ENCODE measurements around the gene MYZAP. TPM values are rescaled to one million over a fixed set of nuclear protein-coding genes. Genes with fewer than 3 reads are reported as not detected.

Gene MYZAP
- total and polyA plus RNA-seq, 11 donors, result 280 to 1,065 (median 610) TPM

DNA sequence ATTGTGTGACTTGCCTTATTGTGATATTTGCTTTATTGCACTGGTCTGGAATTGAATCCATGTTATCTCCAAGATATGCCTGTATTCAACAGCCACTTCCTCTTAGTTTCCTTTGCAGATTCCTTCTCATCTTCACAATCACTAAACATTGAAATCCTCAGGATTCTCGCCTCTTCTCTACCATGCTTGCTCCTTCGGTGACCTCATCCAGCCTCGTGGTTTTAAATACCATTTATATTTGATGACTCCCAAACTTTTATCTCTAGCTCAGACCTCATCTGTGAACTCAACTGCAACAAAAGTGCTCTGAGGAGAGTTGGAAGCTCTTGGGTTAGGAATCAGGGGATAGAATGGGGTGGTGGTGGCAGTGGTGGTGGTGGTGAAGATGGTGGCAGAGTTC lies 134.7 kb downstream of the MYZAP start:
- Histone ChIP-seq H3K9me3 (peaks cover 0 to 13% (median 0%) of the 10 kb centered on the region in 12 donors), H3K36me3 (no peaks in the 10 kb centered on the region), H3K27me3 (no peaks in the 10 kb centered on the region), H3K4me1 (peaks cover 0 to 3% (median 0%) of the 10 kb centered on the region in 12 donors), H3K4me3 (no peak overlapping the region), H3K27ac (no peak overlapping the region)
- ATAC-seq, result no peak
- no peak for TF ChIP-seq POLR2A (IDR thresholded peaks at IDR 0.05)
- TF ChIP-seq, protein P1, sequence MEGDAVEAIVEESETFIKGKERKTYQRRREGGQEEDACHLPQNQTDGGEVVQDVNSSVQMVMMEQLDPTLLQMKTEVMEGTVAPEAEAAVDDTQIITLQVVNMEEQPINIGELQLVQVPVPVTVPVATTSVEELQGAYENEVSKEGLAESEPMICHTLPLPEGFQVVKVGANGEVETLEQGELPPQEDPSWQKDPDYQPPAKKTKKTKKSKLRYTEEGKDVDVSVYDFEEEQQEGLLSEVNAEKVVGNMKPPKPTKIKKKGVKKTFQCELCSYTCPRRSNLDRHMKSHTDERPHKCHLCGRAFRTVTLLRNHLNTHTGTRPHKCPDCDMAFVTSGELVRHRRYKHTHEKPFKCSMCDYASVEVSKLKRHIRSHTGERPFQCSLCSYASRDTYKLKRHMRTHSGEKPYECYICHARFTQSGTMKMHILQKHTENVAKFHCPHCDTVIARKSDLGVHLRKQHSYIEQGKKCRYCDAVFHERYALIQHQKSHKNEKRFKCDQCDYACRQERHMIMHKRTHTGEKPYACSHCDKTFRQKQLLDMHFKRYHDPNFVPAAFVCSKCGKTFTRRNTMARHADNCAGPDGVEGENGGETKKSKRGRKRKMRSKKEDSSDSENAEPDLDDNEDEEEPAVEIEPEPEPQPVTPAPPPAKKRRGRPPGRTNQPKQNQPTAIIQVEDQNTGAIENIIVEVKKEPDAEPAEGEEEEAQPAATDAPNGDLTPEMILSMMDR (IDR thresholded peaks at IDR 0.05), result no peak
- intact Hi-C loops (cut with DNase I), result loop anchor here in 2 of 10 donors (10.0 kb wide), 2 partner anchors 52 to 172 kb away; no protein-coding TSS in a partner anchor
- DNase-seq, result no peak
- 67 to 80% (median 71%) methylated on average over 3 of the region's 3 CpGs for WGBS, 4 donors

DNA sequence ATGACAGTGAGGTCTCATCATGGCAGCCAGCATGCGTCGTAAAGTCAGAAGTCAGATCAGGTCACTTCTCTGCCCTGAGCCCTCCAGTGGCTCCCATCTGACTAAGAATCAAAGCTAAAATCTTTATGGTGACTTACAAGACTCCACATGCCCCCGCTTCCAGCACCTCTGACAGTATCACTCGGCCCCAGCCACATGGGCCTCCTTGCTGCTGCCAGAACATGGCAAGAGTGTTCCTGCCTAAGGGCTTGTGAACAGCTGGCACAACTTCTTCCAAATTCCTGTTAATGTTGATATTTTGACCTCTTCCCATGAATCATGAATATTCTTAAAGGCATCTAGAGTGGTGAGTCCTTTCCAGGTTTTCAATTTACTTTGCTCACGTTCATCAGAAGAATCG lies 135.3 kb downstream of the MYZAP start:
- 95 to 99% (median 97%) methylated on average over 6 of the region's 6 CpGs for WGBS, 4 donors
- TF ChIP-seq, protein P1 (IDR thresholded peaks at IDR 0.05), result no peak
- TF ChIP-seq POLR2A (IDR thresholded peaks at IDR 0.05), result no peak
- H3K9me3 ChIP-seq, result peaks cover 0 to 13% (median 0%) of the 10 kb centered on the region in 12 donors
- DNase-seq, result no peak
- H3K36me3 ChIP-seq, result no peaks in the 10 kb centered on the region
- no peak for ATAC-seq
- H3K4me1 ChIP-seq, result peaks cover 0 to 6% (median 0%) of the 10 kb centered on the region in 12 donors
- H3K27me3 ChIP-seq, result no peaks in the 10 kb centered on the region
- H3K27ac ChIP-seq, result no peak overlapping the region
- intact Hi-C loops (cut with DNase I), result loop anchor here in 2 of 10 donors (10.0 kb wide), 2 partner anchors 52 to 172 kb away; no protein-coding TSS in a partner anchor
- no peak overlapping the region for H3K4me3 ChIP-seq

DNA sequence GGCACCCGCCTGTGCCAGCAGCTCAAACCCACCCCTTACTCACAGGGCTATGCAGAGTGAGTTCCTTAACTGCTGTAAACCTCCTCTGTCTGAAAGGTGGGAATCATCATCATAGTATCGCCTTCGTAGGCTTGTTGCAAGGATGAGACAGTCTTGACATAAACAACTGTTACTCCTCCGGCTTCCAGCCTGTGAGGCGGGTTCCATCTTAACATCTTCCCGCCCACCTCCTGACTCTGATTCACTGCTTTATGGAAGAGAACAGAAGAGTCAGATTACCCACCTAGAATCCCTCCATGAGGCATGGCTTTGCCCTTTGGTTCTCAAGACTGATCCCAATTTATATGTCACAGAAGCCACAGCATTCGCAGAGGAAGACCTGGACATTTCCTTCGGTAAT lies 136.7 kb downstream of the MYZAP start:
- Histone ChIP-seq H3K27ac (no peak overlapping the region), H3K27me3 (no peaks in the 10 kb centered on the region), H3K36me3 (no peaks in the 10 kb centered on the region), H3K4me3 (no peak overlapping the region), H3K4me1 (peaks cover 0 to 10% (median 4%) of the 10 kb centered on the region in 12 donors), H3K9me3 (peaks cover 0 to 13% (median 0%) of the 10 kb centered on the region in 12 donors)
- intact Hi-C loops (cut with DNase I), result loop anchor here in 2 of 10 donors (10.0 kb wide), 2 partner anchors 54 to 174 kb away; no protein-coding TSS in a partner anchor
- no peak for TF ChIP-seq POLR2A (IDR thresholded peaks at IDR 0.05)
- TF ChIP-seq, protein P1 (IDR thresholded peaks at IDR 0.05), result no peak
- no peak for DNase-seq
- ATAC-seq, result no peak
- WGBS, 4 donors, result 93 to 98% (median 96%) methylated on average over 8 of the region's 8 CpGs

DNA sequence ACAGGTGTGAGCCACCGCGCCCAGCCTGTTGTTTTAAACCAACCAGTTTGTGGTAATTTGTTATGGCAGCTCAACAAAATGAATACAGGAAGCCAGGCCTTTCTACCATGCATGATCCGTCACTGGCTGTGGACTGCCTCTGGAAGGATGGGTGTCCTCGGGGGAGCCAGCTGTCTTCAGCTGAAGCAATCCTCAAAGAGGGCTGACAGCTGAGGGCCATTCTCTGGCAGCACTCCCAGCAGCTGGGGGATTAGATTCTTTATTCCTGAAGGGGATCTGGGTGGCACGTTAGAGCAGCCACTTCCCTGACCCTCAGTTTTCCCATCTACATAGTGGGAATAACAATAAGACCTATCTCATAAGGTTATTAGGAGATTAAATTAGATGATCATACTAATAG lies 139.2 kb downstream of the MYZAP start:
- Histone ChIP-seq H3K36me3 (no peaks in the 10 kb centered on the region), H3K9me3 (no peaks in the 10 kb centered on the region), H3K4me3 (no peak overlapping the region), H3K4me1 (peaks cover 0 to 10% (median 4%) of the 10 kb centered on the region in 12 donors), H3K27me3 (no peaks in the 10 kb centered on the region), H3K27ac (no peak overlapping the region)
- 82 to 94% (median 91%) methylated on average over 4 to 5 of the region's 5 CpGs for WGBS, 4 donors
- DNase-seq, result no peak
- intact Hi-C loops (cut with DNase I), result loop anchor here in 6 of 10 donors (5.0 to 10.0 kb wide), 6 partner anchors 126 to 454 kb away; no protein-coding TSS in a partner anchor
- ATAC-seq, result peak in 1 of 4 donors; percentile 18
- TF ChIP-seq, protein P1 (IDR thresholded peaks at IDR 0.05), result no peak
- TF ChIP-seq POLR2A (IDR thresholded peaks at IDR 0.05), result no peak

Measured in heart left ventricle (tissue), 16 donors.